ENCODE data around the gene GNAQ. TPM values are rescaled to one million over a fixed set of nuclear protein-coding genes. Genes with fewer than 3 reads are reported as not detected.
A peak's percentile ranks its signal among the peaks of the same experiment; 100 is the strongest.
"Not testable (repeated sequence)": the region's sequence is repeated elsewhere in the genome, so short reads cannot be mapped to it uniquely, and the experiment has no call there.

GNAQ gene
- total RNA-seq, 3 donors from 2014 or later (not counting 1 experiment from before 2014, with no cell fraction given) = 17.8 to 51.6 (median 24.5) TPM

DNA sequence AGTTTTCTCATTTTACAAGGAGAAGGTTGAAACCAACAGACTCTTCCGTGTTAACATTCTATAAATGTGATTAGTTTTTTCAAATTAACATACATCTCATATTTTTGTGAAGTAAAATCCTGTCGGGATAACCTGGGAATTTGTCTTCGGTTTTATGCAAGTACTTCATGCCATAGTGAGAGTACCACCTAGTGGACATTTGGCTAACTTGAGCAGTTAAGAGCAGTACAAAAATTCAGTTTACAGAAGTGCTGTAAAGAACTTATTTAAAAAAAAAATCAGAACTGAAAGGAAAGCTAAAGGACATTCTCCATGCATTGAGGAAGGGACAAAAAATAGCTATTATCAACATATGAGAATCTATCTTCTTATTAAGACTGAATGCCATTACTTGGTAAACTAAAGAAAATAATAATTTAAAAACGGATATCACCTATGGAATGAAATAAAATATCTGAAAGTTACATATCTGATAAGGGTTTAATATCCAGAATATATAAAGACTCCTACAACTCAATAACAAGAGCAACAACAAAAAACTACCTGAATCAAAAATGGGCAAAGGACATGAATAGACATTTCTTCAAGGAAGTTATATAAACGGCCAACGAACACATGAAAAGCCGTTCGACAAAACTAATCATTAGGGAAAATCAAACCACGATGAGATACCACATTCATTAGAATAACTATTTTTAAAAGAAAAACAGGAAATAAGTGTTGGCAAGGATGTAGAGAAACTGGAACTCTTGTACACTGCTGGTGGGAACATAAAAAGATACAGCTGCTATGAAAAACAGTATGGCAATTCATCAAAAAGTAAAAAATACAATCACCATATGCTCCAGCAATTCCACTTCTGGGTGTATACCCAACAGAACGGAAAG lies 266.5 kb downstream of the GNAQ start:
- no peaks in the 10 kb centered on the region for H3K27me3 Mint-ChIP-seq (ENCODE audit: low read depth in 2 of 2)
- Histone ChIP-seq H3K27me3 (ENCODE audit: control insufficient read depth, insufficient read depth, low read length) (no peaks in the 10 kb centered on the region), H3K27ac (ENCODE audit: low read length) (no peak overlapping the region), H3K36me3 (ENCODE audit: control insufficient read depth, insufficient read depth, low read length) (no peaks in the 10 kb centered on the region), H3K4me3 (ENCODE audit: low read length) (no peak overlapping the region), H3K9me3 (ENCODE audit: control insufficient read depth, insufficient read depth, low read length) (no peaks in the 10 kb centered on the region), H3K4me1 (ENCODE audit: control insufficient read depth, insufficient read depth, low read length) (no peaks in the 10 kb centered on the region)
- no peaks in the 10 kb centered on the region for H3K36me3 Mint-ChIP-seq
- no peaks in the 10 kb centered on the region for H3K4me1 Mint-ChIP-seq
- DNase-seq = peak in 1 of 2 donors; percentile 8
- TF ChIP-seq, protein P1, sequence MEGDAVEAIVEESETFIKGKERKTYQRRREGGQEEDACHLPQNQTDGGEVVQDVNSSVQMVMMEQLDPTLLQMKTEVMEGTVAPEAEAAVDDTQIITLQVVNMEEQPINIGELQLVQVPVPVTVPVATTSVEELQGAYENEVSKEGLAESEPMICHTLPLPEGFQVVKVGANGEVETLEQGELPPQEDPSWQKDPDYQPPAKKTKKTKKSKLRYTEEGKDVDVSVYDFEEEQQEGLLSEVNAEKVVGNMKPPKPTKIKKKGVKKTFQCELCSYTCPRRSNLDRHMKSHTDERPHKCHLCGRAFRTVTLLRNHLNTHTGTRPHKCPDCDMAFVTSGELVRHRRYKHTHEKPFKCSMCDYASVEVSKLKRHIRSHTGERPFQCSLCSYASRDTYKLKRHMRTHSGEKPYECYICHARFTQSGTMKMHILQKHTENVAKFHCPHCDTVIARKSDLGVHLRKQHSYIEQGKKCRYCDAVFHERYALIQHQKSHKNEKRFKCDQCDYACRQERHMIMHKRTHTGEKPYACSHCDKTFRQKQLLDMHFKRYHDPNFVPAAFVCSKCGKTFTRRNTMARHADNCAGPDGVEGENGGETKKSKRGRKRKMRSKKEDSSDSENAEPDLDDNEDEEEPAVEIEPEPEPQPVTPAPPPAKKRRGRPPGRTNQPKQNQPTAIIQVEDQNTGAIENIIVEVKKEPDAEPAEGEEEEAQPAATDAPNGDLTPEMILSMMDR (IDR thresholded peaks at IDR 0.05) = no peak
- no peaks in the 10 kb centered on the region for H3K9me3 Mint-ChIP-seq
- no peak for ATAC-seq
- no peak overlapping the region for H3K27ac Mint-ChIP-seq
- 67% methylated on average over 7 of the region's 10 CpGs for WGBS (ENCODE audit: insufficient coverage)
- intact Hi-C loops (cut with micrococcal nuclease) = no loop called here
- H3K4me3 Mint-ChIP-seq = no peak overlapping the region

DNA sequence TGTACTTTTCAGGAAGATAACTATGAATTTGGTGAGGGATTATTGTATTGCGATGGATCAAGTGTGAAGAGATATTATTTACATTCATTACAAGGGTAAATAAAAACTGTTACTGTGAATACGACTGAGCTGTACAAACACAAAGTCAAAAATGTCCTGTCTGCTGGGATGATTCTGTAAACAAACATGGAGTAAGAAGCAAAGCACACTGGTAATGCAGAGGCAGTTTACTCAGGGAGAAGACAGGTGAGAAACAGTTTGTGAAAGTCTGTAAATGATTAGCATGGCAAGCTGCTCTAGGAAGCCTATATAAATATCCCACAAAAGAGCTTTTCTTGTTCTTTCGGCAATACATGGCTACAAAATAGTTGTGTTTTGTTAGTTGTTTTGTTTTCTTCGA lies 268.0 kb downstream of the GNAQ start:
- Histone ChIP-seq H3K4me1 (ENCODE audit: control insufficient read depth, insufficient read depth, low read length) (no peaks in the 10 kb centered on the region), H3K9me3 (ENCODE audit: control insufficient read depth, insufficient read depth, low read length) (no peaks in the 10 kb centered on the region), H3K27me3 (ENCODE audit: control insufficient read depth, insufficient read depth, low read length) (no peaks in the 10 kb centered on the region), H3K27ac (ENCODE audit: low read length) (no peak overlapping the region), H3K36me3 (ENCODE audit: control insufficient read depth, insufficient read depth, low read length) (no peaks in the 10 kb centered on the region), H3K4me3 (ENCODE audit: low read length) (no peak overlapping the region)
- H3K9me3 Mint-ChIP-seq = no peaks in the 10 kb centered on the region
- no peak for DNase-seq
- no peak overlapping the region for H3K27ac Mint-ChIP-seq
- H3K4me3 Mint-ChIP-seq = no peak overlapping the region
- no peak for ATAC-seq
- no peaks in the 10 kb centered on the region for H3K27me3 Mint-ChIP-seq (ENCODE audit: low read depth in 2 of 2)
- intact Hi-C loops (cut with micrococcal nuclease) = no loop called here
- 91% methylated on average over 3 of the region's 4 CpGs for WGBS (ENCODE audit: insufficient coverage)
- no peaks in the 10 kb centered on the region for H3K4me1 Mint-ChIP-seq
- TF ChIP-seq, protein P1 (IDR thresholded peaks at IDR 0.05) = no peak
- no peaks in the 10 kb centered on the region for H3K36me3 Mint-ChIP-seq

GRCh38 chr9:77760919-77761318 lies 270.7 kb downstream of the GNAQ start:
- H3K27ac ChIP-seq (ENCODE audit: low read length); ATAC-seq; H3K36me3 Mint-ChIP-seq; intact Hi-C loops (cut with micrococcal nuclease); H3K4me1 ChIP-seq (ENCODE audit: control insufficient read depth, insufficient read depth, low read length); H3K4me3 ChIP-seq (ENCODE audit: low read length); H3K9me3 Mint-ChIP-seq; H3K27me3 ChIP-seq (ENCODE audit: control insufficient read depth, insufficient read depth, low read length); H3K27ac Mint-ChIP-seq; H3K4me1 Mint-ChIP-seq; H3K4me3 Mint-ChIP-seq; DNase-seq; H3K9me3 ChIP-seq (ENCODE audit: control insufficient read depth, insufficient read depth, low read length); H3K36me3 ChIP-seq (ENCODE audit: control insufficient read depth, insufficient read depth, low read length); H3K27me3 Mint-ChIP-seq (ENCODE audit: low read depth in 2 of 2): not testable (repeated sequence)
- 100% methylated on average over 9 of the region's 25 CpGs for WGBS (ENCODE audit: insufficient coverage)

- ATAC-seq (no peak), DNase-seq (no peak)
- 86% methylated on average over 2 of the region's 3 CpGs for WGBS (ENCODE audit: insufficient coverage)
- Mint-ChIP-seq H3K27me3 (ENCODE audit: low read depth in 2 of 2) (no peaks in the 10 kb centered on the region), H3K27ac (no peak overlapping the region), H3K9me3 (no peaks in the 10 kb centered on the region), H3K4me3 (no peak overlapping the region), H3K4me1 (no peaks in the 10 kb centered on the region), H3K36me3 (no peaks in the 10 kb centered on the region)
- no peaks in the 10 kb centered on the region for H3K36me3 ChIP-seq (ENCODE audit: control insufficient read depth, insufficient read depth, low read length)
- H3K4me3 ChIP-seq (ENCODE audit: low read length) = no peak overlapping the region
- no peaks in the 10 kb centered on the region for H3K27me3 ChIP-seq (ENCODE audit: control insufficient read depth, insufficient read depth, low read length)
- no peaks in the 10 kb centered on the region for H3K4me1 ChIP-seq (ENCODE audit: control insufficient read depth, insufficient read depth, low read length)
- intact Hi-C loops (cut with micrococcal nuclease) = loop anchor here (10.0 kb wide), 1 partner anchor 275 kb away; the partner anchor contains the start of gene GNAQ
- no peak overlapping the region for H3K27ac ChIP-seq (ENCODE audit: low read length)
- no peaks in the 10 kb centered on the region for H3K9me3 ChIP-seq (ENCODE audit: control insufficient read depth, insufficient read depth, low read length)
- TF ChIP-seq, protein P1 (IDR thresholded peaks at IDR 0.05) = no peak
Observed at GRCh38 chr9:77759391-77759790, 272.2 kb downstream of the GNAQ start.

All from natural killer cell (primary cell).